K562 (cell line): ENCODE data around the gene AP2M1.

Experiments
- MTA2 ChIP-seq: fragments of 450-650 bp; IDR thresholded peaks from 2 replicates; pipeline ENCODE4 v1.6.1; 2016; ENCODE audit warnings: low read depth
- NELFE ChIP-seq: IDR thresholded peaks from 2 replicates; pipeline ENCODE4 v1.6.1; 2011; ENCODE audit warnings: mild to moderate bottlenecking; ENCODE audit not compliant: insufficient read depth, insufficient read length
- POLR2A ChIP-seq: fragments of 450-650 bp; conservative IDR thresholded peaks from 2 replicates; pipeline ENCODE4 v1.6.1; 2016
- ZNF41 ChIP-seq: fragments of 250-450 bp; sonication (Bioruptor Pico); conservative IDR thresholded peaks from 2 replicates; pipeline ENCODE4 v1.4.0; 2020; ENCODE audit warnings: mild to moderate bottlenecking
- TF ChIP-seq, protein P1 (sequence below), 3 experiments: IDR thresholded peaks in 2 of 3; conservative IDR thresholded peaks in 1 of 3; 2 replicates each; pipeline ENCODE4 v1.5.1; 2011 to 2012; ENCODE audit warnings: low read length in 3 of 3, mild to moderate bottlenecking in 3 of 3, control low read depth in 2 of 3, improper control_type of control experiment in 1 of 3, inconsistent platforms in 1 of 3, low read depth in 1 of 3, mixed read lengths in 1 of 3, moderate library complexity in 1 of 3; ENCODE audit not compliant: insufficient read depth in 2 of 3

GRCh38 chr3:184198509-184198908, 23.9 kb downstream of the AP2M1 start:
- TF ChIP-seq ZNF41 (CRISPR knock-in tag) (no peak), POLR2A (no peak), MTA2 (no peak), NELFE (no peak)
- TF ChIP-seq, protein P1, sequence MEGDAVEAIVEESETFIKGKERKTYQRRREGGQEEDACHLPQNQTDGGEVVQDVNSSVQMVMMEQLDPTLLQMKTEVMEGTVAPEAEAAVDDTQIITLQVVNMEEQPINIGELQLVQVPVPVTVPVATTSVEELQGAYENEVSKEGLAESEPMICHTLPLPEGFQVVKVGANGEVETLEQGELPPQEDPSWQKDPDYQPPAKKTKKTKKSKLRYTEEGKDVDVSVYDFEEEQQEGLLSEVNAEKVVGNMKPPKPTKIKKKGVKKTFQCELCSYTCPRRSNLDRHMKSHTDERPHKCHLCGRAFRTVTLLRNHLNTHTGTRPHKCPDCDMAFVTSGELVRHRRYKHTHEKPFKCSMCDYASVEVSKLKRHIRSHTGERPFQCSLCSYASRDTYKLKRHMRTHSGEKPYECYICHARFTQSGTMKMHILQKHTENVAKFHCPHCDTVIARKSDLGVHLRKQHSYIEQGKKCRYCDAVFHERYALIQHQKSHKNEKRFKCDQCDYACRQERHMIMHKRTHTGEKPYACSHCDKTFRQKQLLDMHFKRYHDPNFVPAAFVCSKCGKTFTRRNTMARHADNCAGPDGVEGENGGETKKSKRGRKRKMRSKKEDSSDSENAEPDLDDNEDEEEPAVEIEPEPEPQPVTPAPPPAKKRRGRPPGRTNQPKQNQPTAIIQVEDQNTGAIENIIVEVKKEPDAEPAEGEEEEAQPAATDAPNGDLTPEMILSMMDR (IDR thresholded peaks at IDR 0.05 in 2 of 3, conservative IDR thresholded peaks at IDR 0.05 in 1 of 3; ENCODE audit: insufficient read depth in 2 of 3, low read depth in 1 of 3, low read length in 3 of 3): peak in 2 of 3 experiments; percentile 4 to 25; a peak in 2 of 6 replicates
